B cell (primary cell): Measurements from ENCODE around the gene PALD1. TPM values are rescaled to one million over a fixed set of nuclear protein-coding genes. Genes with fewer than 3 reads are reported as not detected.

Experiments used
- ATAC-seq: fragments of 200-7000 bp; cut with Tn5 transposase; one replicate; pipeline ENCODE4 v1.10.0; 2021; ENCODE audit warnings: low read depth, mild to moderate bottlenecking, moderate number of reproducible peaks, moderate library complexity
- CTCF ChIA-PET: fragments of 350-600 bp; sonication (Branson Sonifier 250); formaldehyde crosslinking; loops from one replicate; lab custom pipeline; 2021; ENCODE audit warnings: antibody characterized with exemption, inconsistent platforms; lab: Charles Lee
- POLR2A ChIA-PET: fragments of 350-600 bp; sonication (Branson Sonifier 250); formaldehyde crosslinking; loops from one replicate; lab custom pipeline; 2021; ENCODE audit warnings: antibody characterized with exemption; lab: Charles Lee
- DNase-seq: peaks from one replicate; pipeline ENCODE4 v3.0.0; 2013
- H2AFZ ChIP-seq: 2 replicates; pipeline ENCODE4 v1.6.1; 2012; ENCODE audit warnings: mild to moderate bottlenecking, low read depth, low read length; ENCODE audit not compliant: insufficient read depth, poor library complexity, severe bottlenecking
- H3K27ac ChIP-seq, 2 donors: 1 replicate in 1 of 2; 2 replicates in 1 of 2; pipeline ENCODE4 v1.5.1; 2012 to 2013; ENCODE audit warnings: low read length in 2 of 2, mild to moderate bottlenecking in 2 of 2, moderate library complexity in 1 of 2
- H3K27me3 ChIP-seq, 4 experiments: fragments of 200-600 bp in 1 of 4; sonication (generic) in 1 of 4; replicated peaks in 1 of 4; 1 replicate in 2 of 4; 2 replicates in 2 of 4; pipeline versions ENCODE4 v1.6.1 to v1.7.0; 2013 to 2016; ENCODE audit warnings: low read length in 3 of 4, mild to moderate bottlenecking in 2 of 4, mixed read lengths in 1 of 4, moderate library complexity in 1 of 4; ENCODE audit not compliant: insufficient read depth in 4 of 4, control insufficient read depth in 3 of 4; ENCODE audit errors: control extremely low read depth in 1 of 4
- H3K36me3 ChIP-seq, 2 experiments: replicated peaks in 1 of 2; 1 replicate in 1 of 2; 2 replicates in 1 of 2; pipeline versions ENCODE4 v1.6.1 to v1.7.1; 2013; ENCODE audit warnings: low read length in 1 of 2; ENCODE audit not compliant: insufficient read depth in 2 of 2, control insufficient read depth in 1 of 2; ENCODE audit errors: control extremely low read depth in 1 of 2, extremely low read depth in 1 of 2
- H3K4me1 ChIP-seq, 2 donors: fragments of 200-600 bp in 1 of 2; sonication (generic) in 1 of 2; 1 replicate in 1 of 2; 2 replicates in 1 of 2; pipeline versions ENCODE4 v1.5.1 to v1.6.1; 2013 to 2017; ENCODE audit warnings: low read length in 2 of 2; ENCODE audit not compliant: control insufficient read depth in 2 of 2, insufficient read depth in 2 of 2
- H3K4me2 ChIP-seq: replicated peaks from 2 replicates; pipeline ENCODE3; 2012; ENCODE audit warnings: mild to moderate bottlenecking, low read depth, low read length; ENCODE audit not compliant: poor library complexity, severe bottlenecking
- H3K4me3 ChIP-seq, 5 experiments: fragments of 200-600 bp in 1 of 5; sonication (generic) in 1 of 5; 1 replicate in 3 of 5; 2 replicates in 2 of 5; pipeline versions ENCODE4 v1.5.1 to v1.7.0; 2011 to 2016; ENCODE audit warnings: low read length in 4 of 5, mild to moderate bottlenecking in 4 of 5, low read depth in 2 of 5, control low read depth in 1 of 5, moderate library complexity in 1 of 5; ENCODE audit not compliant: insufficient read depth in 1 of 5; ENCODE audit errors: control extremely low read depth in 1 of 5, extremely low read depth in 1 of 5
- H3K79me2 ChIP-seq: fragments of 200-600 bp; sonication (generic); one replicate; pipeline ENCODE4 v1.6.0; 2016; ENCODE audit warnings: low read length; ENCODE audit not compliant: control insufficient read depth, insufficient read depth
- H3K9ac ChIP-seq: fragments of 200-600 bp; sonication (generic); 2 replicates; pipeline ENCODE4 v1.6.1; 2017; ENCODE audit warnings: mild to moderate bottlenecking, low read length, moderate library complexity
- H3K9me3 ChIP-seq, 3 donors: one replicate each; pipeline versions ENCODE4 v1.6.1 to v1.7.1; 2013; ENCODE audit warnings: low read length in 2 of 3; ENCODE audit not compliant: control insufficient read depth in 2 of 3, insufficient read depth in 1 of 3; ENCODE audit errors: control extremely low read depth in 1 of 3
- H4K20me1 ChIP-seq: 2 replicates; pipeline ENCODE4 v1.6.0; 2012; ENCODE audit warnings: mild to moderate bottlenecking, low read length; ENCODE audit not compliant: insufficient read depth, control insufficient read depth, poor library complexity, severe bottlenecking
- H3K27ac Mint-ChIP-seq: one replicate; pipeline ENCODE4 v1.8.0; 2021; ENCODE audit warnings: mixed read lengths
- H3K27me3 Mint-ChIP-seq: one replicate; pipeline ENCODE4 v1.8.0; 2021; ENCODE audit warnings: mixed read lengths
- H3K4me1 Mint-ChIP-seq: one replicate; pipeline ENCODE4 v1.8.0; 2021; ENCODE audit warnings: mixed read lengths
- H3K4me3 Mint-ChIP-seq: one replicate; pipeline ENCODE4 v1.8.0; 2021; ENCODE audit warnings: mixed read lengths
- H3K9me3 Mint-ChIP-seq: one replicate; pipeline ENCODE4 v1.8.0; 2022; ENCODE audit warnings: mixed read lengths; ENCODE audit not compliant: insufficient read depth
- CTCF ChIP-seq: fragments of 200-600 bp; IDR thresholded peaks from one replicate; pipeline ENCODE4 v1.8.0; 2022; ENCODE audit warnings: antibody characterized with exemption, mild to moderate bottlenecking
- EZH2 ChIP-seq: IDR thresholded peaks from 2 replicates; pipeline ENCODE4 v1.6.1; 2012; ENCODE audit warnings: borderline replicate concordance, low read depth, mild to moderate bottlenecking, moderate library complexity, low read length; ENCODE audit not compliant: insufficient read depth, poor library complexity, severe bottlenecking
- WGBS: methylation state at CpG from one replicate; pipeline ENCODE4 v1.1.5; 2013; ENCODE audit warnings: missing lambda C conversion rate; ENCODE audit not compliant: insufficient coverage; 5-methylcytosine and 5-hydroxymethylcytosine counted together
- intact Hi-C: fragments of 100-400 bp; cut with micrococcal nuclease; formaldehyde crosslinking; loops from one replicate; pipeline ENCODE4 v1.10.0; 2022
- polyA plus RNA-seq: library from polyadenylated mRNA; depleted of rRNA; stranded (reverse); fragments of >200 nt; gene quantifications from 2 replicates; pipeline ENCODE4 v1.2.3, GENCODE V29; 2012
- total RNA-seq, 2 donors: library from RNA; stranded (reverse); fragments of 120-200 nt in 1 of 2; gene quantifications; 1 replicate in 1 of 2; 2 replicates in 1 of 2; pipeline versions ENCODE4 v1.2.3 to v1.2.4, GENCODE V29; 2013 to 2022

Gene PALD1
- total and polyA plus RNA-seq, 2 donors (not counting 1 experiment from before 2014, with no cell fraction given) = 2.2 to 2.8 TPM

GRCh38 chr10:70509757-70510147 is 31.2 kb downstream of the PALD1 start:
- Histone ChIP-seq H2AFZ (no peak overlapping the region), H3K9me3 (no peaks in the 10 kb centered on the region), H3K4me3 (no peak overlapping the region), H3K4me1 (peaks cover 28 to 30% of the 10 kb centered on the region in 2 donors), H3K27ac (no peak overlapping the region), H3K9ac (no peak overlapping the region), H3K79me2 (peaks cover 20% of the 10 kb centered on the region), H3K36me3 (no peaks in the 10 kb centered on the region), H3K27me3 (peaks cover 0 to 5% (median 0%) of the 10 kb centered on the region in 4 experiments), H3K4me2 (peak overlapping the region; percentile 60), H4K20me1 (no peaks in the 10 kb centered on the region)
- no peak overlapping the region for H3K27ac Mint-ChIP-seq
- H3K4me3 Mint-ChIP-seq = no peak overlapping the region
- 88% methylated on average over 7 of the region's 7 CpGs for WGBS
- no peaks in the 10 kb centered on the region for H3K27me3 Mint-ChIP-seq
- peaks cover 40% of the 10 kb centered on the region for H3K4me1 Mint-ChIP-seq
- TF ChIP-seq EZH2 = no peak
- TF ChIP-seq CTCF = no peak
- H3K9me3 Mint-ChIP-seq = no peaks in the 10 kb centered on the region
- intact Hi-C loops = loop anchor here (5.0 kb wide), 2 partner anchors 32 to 47 kb away; partner anchors contain the start of gene PALD1
- ChIA-PET POLR2A (no interaction called here), CTCF (interaction anchor here (2.1 kb wide), 1 partner anchor 48 kb away, joined by 19 read pairs; no protein-coding TSS in a partner anchor)
- ATAC-seq (no peak), DNase-seq (no peak)

- H3K9me3 Mint-ChIP-seq = no peaks in the 10 kb centered on the region
- no peak for ATAC-seq
- 89% methylated on average over 2 of the region's 4 CpGs for WGBS
- H3K4me3 ChIP-seq = no peak overlapping the region
- DNase-seq = no peak
- H3K27me3 Mint-ChIP-seq = no peaks in the 10 kb centered on the region
- H3K9me3 ChIP-seq = no peaks in the 10 kb centered on the region
- no peak overlapping the region for H3K4me3 Mint-ChIP-seq
- peaks cover 42% of the 10 kb centered on the region for H3K4me1 Mint-ChIP-seq
- no peak overlapping the region for H3K27ac ChIP-seq
- H3K27me3 ChIP-seq = peaks cover 0 to 5% (median 0%) of the 10 kb centered on the region in 4 experiments
- intact Hi-C loops = loop anchor here (5.0 kb wide), 2 partner anchors 33 to 48 kb away; partner anchors contain the start of gene PALD1
- POLR2A ChIA-PET = no interaction called here
- CTCF ChIA-PET = interaction anchor here (2.1 kb wide), 1 partner anchor 49 kb away, joined by 19 read pairs; no protein-coding TSS in a partner anchor
- no peaks in the 10 kb centered on the region for H4K20me1 ChIP-seq
- TF ChIP-seq EZH2 (no peak), CTCF (no peak)
- no peaks in the 10 kb centered on the region for H3K36me3 ChIP-seq
- no peak overlapping the region for H3K4me2 ChIP-seq
- no peak overlapping the region for H3K9ac ChIP-seq
- H3K27ac Mint-ChIP-seq = no peak overlapping the region
- peaks cover 28 to 30% of the 10 kb centered on the region in 2 donors for H3K4me1 ChIP-seq
- peaks cover 20% of the 10 kb centered on the region for H3K79me2 ChIP-seq
- no peak overlapping the region for H2AFZ ChIP-seq
These were observed 31.9 kb downstream of the PALD1 start for GRCh38 chr10:70510453-70510852.
